A673 (cell line): ENCODE measurements around the gene MICAL2. TPM values are rescaled to one million over a fixed set of nuclear protein-coding genes. Genes with fewer than 3 reads are reported as not detected.

Source experiments
- BruUV-seq: library from RNA; stranded (reverse); fragments of 400-500 nt; replicated peaks from 2 replicates; lab custom pipeline; 2021; lab: Mats Ljungman, UMichigan
- CTCF ChIA-PET: fragments of 300-600 bp; sonication (Branson Sonifier 250); formaldehyde crosslinking; loops from one replicate; lab custom pipeline; 2022; ENCODE audit warnings: antibody characterized with exemption; lab: Charles Lee
- POLR2A ChIA-PET: fragments of 300-600 bp; sonication (Branson Sonifier 250); formaldehyde crosslinking; loops from one replicate; lab custom pipeline; 2022; ENCODE audit warnings: antibody characterized with exemption; ENCODE audit not compliant: low non-redundant PET; lab: Charles Lee
- DNase-seq: peaks from one replicate; pipeline ENCODE4 v3.0.0-alpha.2; 2015; ENCODE audit warnings: low spot score
- H3K27ac ChIP-seq: fragments of 200-600 bp; sonication (generic); 2 replicates; pipeline ENCODE4 v1.5.1; 2016; ENCODE audit warnings: mixed run types, low read depth, mild to moderate bottlenecking, mixed read lengths, antibody characterized with exemption, low read length; ENCODE audit not compliant: poor library complexity, severe bottlenecking
- H3K27me3 ChIP-seq: fragments of 200-600 bp; sonication (generic); replicated peaks from 2 replicates; pipeline ENCODE4 v1.6.1; 2017; ENCODE audit warnings: mixed run types, low read depth, mild to moderate bottlenecking, mixed read lengths, antibody characterized with exemption, low read length; ENCODE audit not compliant: insufficient read depth, poor library complexity
- H3K36me3 ChIP-seq: fragments of 200-600 bp; sonication (generic); 2 replicates; pipeline ENCODE4 v1.6.1; 2016; ENCODE audit warnings: mixed run types, mild to moderate bottlenecking, mixed read lengths, antibody characterized with exemption, low read length; ENCODE audit not compliant: insufficient read depth, poor library complexity, severe bottlenecking
- H3K4me1 ChIP-seq: fragments of 200-600 bp; sonication (generic); 2 replicates; pipeline ENCODE4 v1.6.1; 2017; ENCODE audit warnings: mixed run types, mild to moderate bottlenecking, mixed read lengths, antibody characterized with exemption, low read length; ENCODE audit not compliant: insufficient read depth, poor library complexity, severe bottlenecking
- H3K4me3 ChIP-seq: fragments of 200-600 bp; sonication (generic); 2 replicates; pipeline ENCODE4 v1.5.1; 2016; ENCODE audit warnings: low read depth, mixed run types, mild to moderate bottlenecking, mixed read lengths, low read length; ENCODE audit not compliant: poor library complexity, severe bottlenecking
- H3K9me3 ChIP-seq: fragments of 200-600 bp; sonication (generic); 2 replicates; pipeline ENCODE4 v1.6.1; 2016; ENCODE audit warnings: mixed run types, low read depth, mild to moderate bottlenecking, mixed read lengths, antibody characterized with exemption, low read length; ENCODE audit not compliant: poor library complexity, severe bottlenecking
- CTCF ChIP-seq: fragments of 300-800, 200-600 bp; sonication (generic); conservative IDR thresholded peaks from 2 replicates; pipeline ENCODE4 v1.5.1; 2017; ENCODE audit warnings: low read depth, mild to moderate bottlenecking, antibody characterized with exemption, low read length, moderate library complexity, mixed read lengths
- EZH2 ChIP-seq: fragments of 200-600 bp; sonication (generic); IDR thresholded peaks from 2 replicates; pipeline ENCODE4 v1.6.1; 2017; ENCODE audit warnings: borderline replicate concordance, low read depth, mild to moderate bottlenecking, mixed read lengths, antibody characterized with exemption, low read length; ENCODE audit not compliant: poor library complexity, severe bottlenecking
- intact Hi-C: fragments of 100-400 bp; cut with micrococcal nuclease; formaldehyde crosslinking; loops from one replicate; pipeline ENCODE4 v1.10.0; 2022; ENCODE audit not compliant: unreplicated experiment
- total RNA-seq: library from RNA; stranded (reverse); gene quantifications from 2 replicates; pipeline ENCODE4 v1.2.3, GENCODE V29; 2021

Gene MICAL2
- total RNA-seq, 1 experiment from 2014 or later = 1.1 TPM

- no peaks in the 10 kb centered on the region for H3K9me3 ChIP-seq
- H3K4me1 ChIP-seq = no peaks in the 10 kb centered on the region
- H3K36me3 ChIP-seq = no peaks in the 10 kb centered on the region
- POLR2A ChIA-PET = no interaction called here
- no peaks in the 10 kb centered on the region for H3K27me3 ChIP-seq
- TF ChIP-seq CTCF (no peak), EZH2 (no peak)
- H3K27ac ChIP-seq = no peak overlapping the region
- no TSS peak for BruUV-seq
- CTCF ChIA-PET = interaction anchor here (0.6 kb wide), 1 partner anchor 218 kb away, joined by 4 read pairs; no protein-coding TSS in a partner anchor
- DNase-seq = no peak
- no peak overlapping the region for H3K4me3 ChIP-seq
- intact Hi-C loops = loop anchor here (5.0 to 10.0 kb wide), 4 partner anchors 47 to 487 kb away; no protein-coding TSS in a partner anchor
Measured at GRCh38 chr11:12284316-12285050, 174.1 kb downstream of the MICAL2 start.

- POLR2A ChIA-PET = no interaction called here
- Histone ChIP-seq H3K36me3 (no peaks in the 10 kb centered on the region), H3K27ac (no peak overlapping the region), H3K9me3 (no peaks in the 10 kb centered on the region), H3K4me3 (no peak overlapping the region), H3K27me3 (no peaks in the 10 kb centered on the region), H3K4me1 (no peaks in the 10 kb centered on the region)
- intact Hi-C loops = loop anchor here (5.0 to 10.0 kb wide), 2 partner anchors 47 to 350 kb away; no protein-coding TSS in a partner anchor
- CTCF ChIA-PET = interaction anchor here (0.6 kb wide), 1 partner anchor 219 kb away, joined by 4 read pairs; no protein-coding TSS in a partner anchor
- DNase-seq = no peak
- no peak for TF ChIP-seq CTCF
- no peak for TF ChIP-seq EZH2
- BruUV-seq = no TSS peak
Measured at GRCh38 chr11:12285106-12285505, 174.7 kb downstream of the MICAL2 start.

GRCh38 chr11:12285811-12286222 lies 175.4 kb downstream of the MICAL2 start:
- Histone ChIP-seq H3K9me3 (no peaks in the 10 kb centered on the region), H3K27me3 (no peaks in the 10 kb centered on the region), H3K4me1 (no peaks in the 10 kb centered on the region), H3K4me3 (no peak overlapping the region), H3K27ac (no peak overlapping the region), H3K36me3 (no peaks in the 10 kb centered on the region)
- CTCF ChIA-PET = interaction anchor here (1.6 kb wide), 1 partner anchor 242 kb away, joined by 4 read pairs; no protein-coding TSS in a partner anchor
- no TSS peak for BruUV-seq
- intact Hi-C loops = loop anchor here (5.0 to 10.0 kb wide), 2 partner anchors 46 to 351 kb away; no protein-coding TSS in a partner anchor
- TF ChIP-seq CTCF (no peak), EZH2 (no peak)
- no peak for DNase-seq
- POLR2A ChIA-PET = no interaction called here
